MG63 (cell line): Measurements from ENCODE around the gene RNF11. TPM values are rescaled to one million over a fixed set of nuclear protein-coding genes. Genes with fewer than 3 reads are reported as not detected.

Experiments
- DNase-seq: peaks from one replicate; pipeline ENCODE4 v3.0.0-alpha.2; 2020
- H3K27me3 ChIP-seq: fragments of 250-450 bp; sonication (Bioruptor Pico); 2 replicates; pipeline ENCODE4 v1.5.1; 2020; ENCODE audit warnings: mild to moderate bottlenecking, moderate library complexity
- H3K36me3 ChIP-seq: fragments of 250-450 bp; sonication (Bioruptor Pico); 2 replicates; pipeline ENCODE4 v1.5.1; 2020; ENCODE audit warnings: mild to moderate bottlenecking, moderate library complexity
- H3K4me3 ChIP-seq: fragments of 250-450 bp; sonication (Bioruptor Pico); 2 replicates; pipeline ENCODE4 v1.5.1; 2020; ENCODE audit warnings: mild to moderate bottlenecking, moderate library complexity
- H3K9me3 ChIP-seq: fragments of 250-450 bp; sonication (Bioruptor Pico); 2 replicates; pipeline ENCODE4 v1.5.1; 2020; ENCODE audit warnings: mild to moderate bottlenecking, moderate library complexity
- total RNA-seq: library from RNA; depleted of rRNA; stranded (reverse); fragments of >200 nt; shearing (Covaris generic); gene quantifications from 2 replicates; pipeline ENCODE4 v1.2.3, GENCODE V29; 2014; ENCODE audit warnings: low replicate concordance

RNF11 gene
- total RNA-seq, 1 experiment from 2014 or later: 137 TPM

- Histone ChIP-seq H3K4me3 (peak overlapping the region; percentile 22; the same call in 1 of the 2 replicates), H3K36me3 (no peaks in the 10 kb centered on the region), H3K27me3 (no peaks in the 10 kb centered on the region), H3K9me3 (no peaks in the 10 kb centered on the region)
- DNase-seq: no peak
These were observed 61.6 kb downstream of the RNF11 start for GRCh38 chr1:51297401-51298321.

- Histone ChIP-seq H3K27me3 (no peaks in the 10 kb centered on the region), H3K9me3 (no peaks in the 10 kb centered on the region), H3K4me3 (no peak overlapping the region), H3K36me3 (no peaks in the 10 kb centered on the region)
- DNase-seq: no peak
These were observed 62.2 kb downstream of the RNF11 start for GRCh38 chr1:51298322-51298705.

- no peaks in the 10 kb centered on the region for H3K27me3 ChIP-seq
- DNase-seq: no peak
- H3K36me3 ChIP-seq: no peaks in the 10 kb centered on the region
- H3K9me3 ChIP-seq: no peaks in the 10 kb centered on the region
- H3K4me3 ChIP-seq: no peak overlapping the region
These were observed 63.3 kb downstream of the RNF11 start for GRCh38 chr1:51299185-51299885.

- H3K36me3 ChIP-seq: no peaks in the 10 kb centered on the region
- H3K27me3 ChIP-seq: no peaks in the 10 kb centered on the region
- no peaks in the 10 kb centered on the region for H3K9me3 ChIP-seq
- H3K4me3 ChIP-seq: no peak overlapping the region
- no peak for DNase-seq
These were observed 64.1 kb downstream of the RNF11 start for GRCh38 chr1:51299981-51300670.

GRCh38 chr1:51301152-51301843, 65.2 kb downstream of the RNF11 start:
- Histone ChIP-seq H3K4me3 (no peak overlapping the region), H3K9me3 (no peaks in the 10 kb centered on the region), H3K36me3 (no peaks in the 10 kb centered on the region), H3K27me3 (no peaks in the 10 kb centered on the region)
- no peak for DNase-seq

DNA sequence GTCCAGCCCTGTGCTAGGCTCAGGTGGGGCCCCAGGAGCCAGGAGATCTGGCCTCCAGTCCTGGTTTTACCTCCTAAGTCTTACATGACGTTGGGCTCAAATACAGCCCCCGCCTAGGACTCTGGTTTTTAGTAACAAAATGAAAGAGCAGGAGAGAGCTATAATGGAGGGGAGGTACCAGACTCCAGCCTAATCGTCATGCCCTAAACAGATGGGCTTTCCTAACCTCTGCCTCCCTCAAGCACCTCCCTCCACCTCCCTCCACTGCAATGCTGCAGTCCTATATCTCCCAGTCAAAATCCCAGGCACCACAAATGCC, 65.7 kb downstream of the RNF11 start:
- H3K9me3 ChIP-seq: no peaks in the 10 kb centered on the region
- DNase-seq: no peak

DNA sequence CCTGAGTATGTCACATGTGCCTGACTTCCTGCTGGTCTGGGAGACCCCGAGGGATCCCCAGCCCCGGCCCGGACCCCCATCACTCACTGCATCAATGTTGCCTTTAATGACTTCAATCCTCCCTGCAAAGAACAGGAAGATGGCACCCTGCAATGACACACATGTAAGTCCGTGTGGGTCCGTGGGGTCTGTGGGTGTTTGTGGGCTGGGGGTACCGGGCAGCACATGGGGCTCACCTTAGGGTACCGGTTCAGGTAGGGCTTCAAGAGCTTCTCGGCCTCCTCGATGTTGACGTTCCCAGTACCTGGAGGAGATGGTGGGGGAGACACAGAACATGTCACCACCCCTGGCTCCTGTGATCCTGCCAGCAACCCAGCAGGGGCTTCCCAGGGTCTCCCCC, 66.2 kb downstream of the RNF11 start:
- Histone ChIP-seq H3K9me3 (no peaks in the 10 kb centered on the region), H3K27me3 (no peaks in the 10 kb centered on the region), H3K4me3 (no peak overlapping the region), H3K36me3 (no peaks in the 10 kb centered on the region)
- no peak for DNase-seq

More for the DNA sequence above, 65.7 kb downstream of the RNF11 start:
- no peaks in the 10 kb centered on the region for H3K27me3 ChIP-seq
- no peaks in the 10 kb centered on the region for H3K36me3 ChIP-seq
- no peak overlapping the region for H3K4me3 ChIP-seq

DNA sequence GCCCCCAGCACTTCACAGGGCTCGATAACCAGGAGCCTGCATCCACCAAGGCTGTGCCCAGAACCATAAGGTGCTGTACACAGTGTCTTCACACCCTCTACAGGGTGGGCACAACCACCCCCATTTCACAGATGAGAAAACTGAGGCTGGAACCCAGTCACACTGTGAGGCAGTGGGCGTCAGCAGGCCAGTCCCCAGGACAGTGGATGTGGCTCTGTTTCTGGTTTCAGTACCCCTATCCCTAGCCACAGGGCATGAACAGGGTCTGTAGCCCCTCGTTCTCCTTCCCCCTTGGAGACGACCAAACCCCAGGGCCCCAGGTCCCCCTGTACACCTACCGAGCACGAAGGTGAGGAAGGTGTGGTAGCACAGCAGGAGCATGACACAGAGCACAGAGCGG, 66.7 kb downstream of the RNF11 start:
- H3K36me3 ChIP-seq: no peaks in the 10 kb centered on the region
- DNase-seq: no peak
- H3K4me3 ChIP-seq: no peak overlapping the region

GRCh38 chr1:51303315-51303714, 67.2 kb downstream of the RNF11 start:
- H3K9me3 ChIP-seq: no peaks in the 10 kb centered on the region
- H3K27me3 ChIP-seq: no peaks in the 10 kb centered on the region
- H3K4me3 ChIP-seq: no peak overlapping the region
- H3K36me3 ChIP-seq: no peaks in the 10 kb centered on the region
- no peak for DNase-seq

More for the DNA sequence above, 66.7 kb downstream of the RNF11 start:
- no peaks in the 10 kb centered on the region for H3K9me3 ChIP-seq
- H3K27me3 ChIP-seq: no peaks in the 10 kb centered on the region

- DNase-seq: no peak
- Histone ChIP-seq H3K27me3 (no peaks in the 10 kb centered on the region), H3K4me3 (no peak overlapping the region), H3K36me3 (no peaks in the 10 kb centered on the region), H3K9me3 (no peaks in the 10 kb centered on the region)
These were observed 67.7 kb downstream of the RNF11 start for GRCh38 chr1:51303751-51304251.

- no peaks in the 10 kb centered on the region for H3K9me3 ChIP-seq
- no peak overlapping the region for H3K4me3 ChIP-seq
- no peaks in the 10 kb centered on the region for H3K36me3 ChIP-seq
- no peaks in the 10 kb centered on the region for H3K27me3 ChIP-seq
- no peak for DNase-seq
These were observed 68.3 kb downstream of the RNF11 start for GRCh38 chr1:51304360-51304759.

DNA sequence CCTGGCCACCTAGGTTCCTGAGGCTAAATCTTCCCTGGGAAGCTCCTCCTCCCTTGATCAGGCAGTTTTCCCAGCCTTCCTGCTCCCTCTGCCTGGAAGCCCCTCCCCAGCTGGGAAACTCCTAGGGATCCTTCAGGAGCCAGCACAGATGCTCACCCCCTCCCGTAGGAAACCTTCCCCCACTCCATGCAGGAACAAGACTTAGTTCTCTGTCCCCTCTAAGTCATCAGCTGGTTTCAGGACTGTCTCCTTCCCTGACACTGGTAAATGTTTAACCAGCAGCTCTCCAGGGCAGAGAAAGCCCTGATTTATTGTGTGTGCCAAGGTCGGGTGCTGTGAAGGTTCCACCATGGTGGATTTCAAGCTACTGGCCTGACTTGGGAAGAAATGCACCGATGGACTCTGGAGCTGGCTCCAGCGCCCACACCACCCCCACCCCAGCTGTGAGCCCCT, 69.3 kb downstream of the RNF11 start:
- no peaks in the 10 kb centered on the region for H3K27me3 ChIP-seq
- H3K36me3 ChIP-seq: no peaks in the 10 kb centered on the region
- no peaks in the 10 kb centered on the region for H3K9me3 ChIP-seq
- no peak overlapping the region for H3K4me3 ChIP-seq
- DNase-seq: no peak

GRCh38 chr1:51306950-51307349, 70.9 kb downstream of the RNF11 start:
- Histone ChIP-seq H3K9me3 (no peaks in the 10 kb centered on the region), H3K36me3 (no peaks in the 10 kb centered on the region), H3K4me3 (no peak overlapping the region), H3K27me3 (no peaks in the 10 kb centered on the region)
- no peak for DNase-seq

DNA sequence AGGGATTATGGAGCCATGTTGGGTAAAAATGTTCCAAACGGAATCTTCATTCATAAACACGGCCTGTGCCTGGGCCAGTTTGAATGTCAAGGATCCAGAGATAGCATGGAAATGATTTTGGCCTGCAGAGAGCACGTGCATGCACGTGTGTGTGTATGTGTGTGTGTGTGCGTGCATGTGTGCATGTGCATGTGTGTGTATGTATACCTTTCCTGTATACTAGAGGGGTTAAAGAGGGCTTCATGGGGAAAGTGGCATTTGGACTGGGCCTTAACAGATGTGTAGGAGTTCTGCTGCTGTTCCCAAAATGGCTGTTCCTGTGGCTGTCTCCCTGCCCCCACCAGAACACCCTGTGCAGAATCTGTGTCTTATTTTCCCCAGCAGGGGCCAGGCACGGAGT, 72.6 kb downstream of the RNF11 start:
- no peaks in the 10 kb centered on the region for H3K36me3 ChIP-seq
- H3K27me3 ChIP-seq: no peaks in the 10 kb centered on the region
- no peak for DNase-seq
- no peak overlapping the region for H3K4me3 ChIP-seq
- H3K9me3 ChIP-seq: no peaks in the 10 kb centered on the region

- H3K4me3 ChIP-seq: no peak overlapping the region
- no peaks in the 10 kb centered on the region for H3K36me3 ChIP-seq
- no peaks in the 10 kb centered on the region for H3K27me3 ChIP-seq
- H3K9me3 ChIP-seq: no peaks in the 10 kb centered on the region
- DNase-seq: no peak
These were observed 73.2 kb downstream of the RNF11 start for GRCh38 chr1:51309291-51309690.

DNA sequence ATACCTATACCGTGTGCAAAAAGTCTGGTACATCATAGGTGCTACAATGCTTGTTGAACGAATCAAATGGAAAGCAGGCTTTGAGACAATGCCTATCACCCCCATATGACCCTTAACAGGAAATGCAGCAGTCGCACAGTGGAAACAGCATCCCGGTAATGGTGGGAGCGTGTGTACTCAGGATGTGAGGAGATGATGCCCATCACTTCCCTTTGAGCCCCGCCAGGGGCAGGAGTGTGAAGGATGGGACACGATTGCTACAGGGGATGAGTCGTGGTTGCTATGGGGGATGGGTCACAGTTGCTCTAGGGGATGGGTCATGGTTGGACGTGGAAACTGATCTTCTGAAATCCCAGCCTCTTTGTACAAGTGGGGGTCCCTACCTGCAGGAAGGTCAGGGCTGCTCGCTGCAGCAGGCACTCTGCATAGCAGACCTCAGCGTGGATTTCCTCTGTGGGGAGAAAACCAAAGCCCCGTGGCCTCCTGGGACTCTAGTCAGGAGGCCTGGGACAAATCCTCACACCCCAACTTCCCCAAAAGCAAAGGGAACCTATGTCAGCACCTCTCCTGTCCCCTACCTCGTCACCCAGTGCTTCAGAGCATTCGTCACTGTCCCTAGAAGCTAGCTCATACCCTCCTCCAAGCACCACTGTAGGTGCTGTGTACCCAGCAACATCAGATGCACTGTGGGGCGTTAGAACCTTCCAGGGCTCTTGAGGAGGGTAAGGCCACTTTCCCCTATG, 75.0 kb downstream of the RNF11 start:
- no peaks in the 10 kb centered on the region for H3K9me3 ChIP-seq
- H3K36me3 ChIP-seq: no peaks in the 10 kb centered on the region
- H3K27me3 ChIP-seq: no peaks in the 10 kb centered on the region
- DNase-seq: no peak
- H3K4me3 ChIP-seq: no peak overlapping the region
